Activated T-cell treated with anti-CD3 and anti-CD28 coated beads, Interleukin-2, amount 50 U/mL, for 1 hour (primary cell): ENCODE data around the gene GSX1.
A peak's percentile ranks its signal among the peaks of the same experiment; 100 is the strongest.
"Not testable (repeated sequence)": the region's sequence is repeated elsewhere in the genome, so short reads cannot be mapped to it uniquely, and the experiment has no call there.

Experiments
- DNase-seq: peaks from one replicate; pipeline ENCODE4 v3.0.0-alpha.2; 2020

Gene GSX1

DNA sequence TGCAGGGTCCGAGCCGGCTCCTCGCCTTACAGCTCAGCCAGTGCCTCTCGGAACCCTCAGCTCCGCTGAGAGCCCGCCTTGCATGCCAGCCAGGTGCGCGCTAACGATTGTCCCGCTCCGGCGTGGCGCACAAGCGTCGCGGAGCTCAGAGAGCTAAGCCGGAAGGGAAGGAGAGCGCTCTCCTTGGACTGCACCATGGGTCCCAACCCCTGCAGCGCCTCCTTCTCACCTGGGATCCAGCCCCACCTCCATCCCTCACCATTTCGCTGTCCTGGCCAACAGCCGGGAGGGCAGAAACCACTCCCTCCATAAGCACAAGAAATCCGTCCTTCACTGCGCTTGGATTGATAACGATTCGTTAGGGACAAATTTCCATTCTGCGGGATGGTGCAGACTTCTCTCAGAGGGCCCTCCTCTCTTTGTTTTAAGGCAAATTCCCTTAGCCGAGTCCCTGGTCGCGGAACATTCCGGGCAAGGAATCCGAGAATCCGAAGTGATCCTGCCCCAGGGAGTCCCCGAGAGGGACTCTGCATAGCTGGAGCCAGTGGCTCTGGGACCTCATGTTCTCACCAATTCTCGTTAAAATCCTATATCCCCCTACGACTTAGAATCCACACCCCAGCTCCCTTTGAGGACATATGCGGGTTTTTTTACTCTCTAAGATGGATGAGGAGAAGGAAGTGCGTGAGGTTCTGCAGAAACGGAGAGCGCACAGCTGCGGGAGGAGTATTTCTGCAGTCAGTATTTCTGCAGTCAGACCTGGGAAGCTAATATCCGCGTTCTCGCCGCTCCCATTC is 2.8 kb downstream of the GSX1 start:
- no peak for DNase-seq

DNA sequence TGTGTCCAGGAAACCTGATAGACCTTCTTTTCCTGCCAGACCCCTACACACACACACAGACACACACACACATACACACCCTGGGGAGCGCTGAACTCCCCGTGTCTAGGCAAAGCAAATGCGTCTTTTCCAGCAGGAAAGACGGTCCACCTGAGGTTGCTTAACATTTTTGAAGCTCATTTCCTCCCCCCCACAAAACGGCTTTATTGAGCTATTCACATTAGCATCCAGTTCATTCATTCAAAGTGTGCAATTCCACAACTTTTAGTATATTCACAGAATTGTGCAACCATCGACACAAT is 3.4 kb downstream of the GSX1 start:
- DNase-seq, result no peak

DNA sequence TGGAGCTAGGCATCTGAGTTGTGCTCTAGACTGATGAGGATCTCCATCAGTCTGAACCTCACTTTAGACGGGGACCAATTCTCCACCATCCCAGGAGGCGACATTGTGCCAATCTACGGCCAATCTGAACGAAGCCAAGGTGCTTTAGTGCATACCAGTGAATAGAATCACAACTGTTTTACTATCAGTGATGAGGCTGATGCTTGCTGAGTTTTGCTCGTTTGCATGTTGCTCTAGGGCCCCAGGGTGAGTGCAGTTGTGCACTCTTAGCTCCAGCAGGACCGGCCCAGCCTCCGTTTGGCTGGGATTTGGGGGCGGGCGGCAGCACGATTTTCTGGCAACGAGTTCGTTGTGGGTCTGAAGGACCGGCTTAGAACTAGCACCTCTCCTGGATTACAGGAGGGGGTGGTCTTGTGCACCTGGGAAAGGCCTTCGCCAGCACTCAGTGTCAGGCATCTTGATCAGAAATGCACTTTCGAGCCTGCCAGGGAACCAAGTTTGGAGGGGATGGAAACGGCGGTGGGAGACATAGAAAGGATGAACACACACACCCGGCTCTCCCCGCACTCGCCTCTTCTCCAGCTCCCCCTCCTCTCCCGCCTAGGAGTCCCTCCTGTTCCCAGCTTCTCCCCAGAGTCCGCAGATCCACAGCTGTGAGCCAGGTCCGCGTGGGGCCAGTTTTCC is 4.4 kb downstream of the GSX1 start:
- DNase-seq, result no peak

DNA sequence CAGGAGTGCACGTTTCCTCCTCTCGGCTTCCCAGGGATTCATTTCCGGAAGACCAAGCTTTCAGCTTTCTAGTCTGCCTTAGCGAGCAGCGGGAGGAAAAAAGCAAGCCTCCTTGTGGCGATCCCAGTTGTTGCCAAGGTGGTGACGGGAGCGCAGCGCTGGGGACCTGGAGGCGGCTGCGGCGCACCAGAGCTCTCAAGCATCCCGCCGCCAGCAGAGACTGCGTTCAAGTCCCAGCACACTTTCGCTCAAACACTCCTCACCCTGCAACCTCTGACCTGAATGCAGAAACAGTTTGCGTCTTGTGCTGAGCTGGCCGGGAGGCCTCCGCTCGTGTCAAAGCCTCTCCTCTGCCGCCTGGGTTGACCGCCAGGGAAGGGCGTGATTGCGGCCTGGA is 4.9 kb downstream of the GSX1 start:
- no peak for DNase-seq

DNA sequence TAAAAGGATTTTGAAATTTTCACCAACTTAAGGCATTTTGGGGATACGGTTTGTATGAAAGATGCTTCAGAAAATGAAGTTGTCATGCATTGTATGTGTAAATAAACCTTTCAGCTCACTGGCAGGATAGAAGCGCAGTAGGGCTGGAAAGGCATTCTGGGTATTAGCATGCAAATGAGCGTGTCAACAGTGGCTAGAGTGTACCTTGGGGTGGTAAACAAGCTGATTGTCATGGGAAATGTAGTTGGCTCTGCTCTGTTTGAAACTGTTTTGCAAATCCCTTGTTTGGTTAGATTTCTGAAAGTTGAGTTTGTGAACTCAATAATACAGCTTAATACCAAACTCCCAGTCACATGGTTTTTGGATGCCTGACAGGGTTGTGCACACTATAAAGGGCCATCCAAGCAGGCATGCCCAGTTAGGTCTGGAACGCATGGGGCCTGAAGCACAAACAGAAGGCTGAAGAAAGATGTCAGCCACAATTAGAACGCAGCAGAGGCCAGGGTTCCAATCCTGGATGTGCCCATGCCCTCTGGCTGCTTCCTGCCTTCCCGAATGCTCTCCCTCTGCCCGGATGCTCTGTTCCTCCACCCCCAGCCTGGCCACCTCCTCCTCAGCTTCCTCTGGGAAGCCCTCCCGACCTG is 14.6 kb downstream of the GSX1 start:
- DNase-seq, result no peak

DNA sequence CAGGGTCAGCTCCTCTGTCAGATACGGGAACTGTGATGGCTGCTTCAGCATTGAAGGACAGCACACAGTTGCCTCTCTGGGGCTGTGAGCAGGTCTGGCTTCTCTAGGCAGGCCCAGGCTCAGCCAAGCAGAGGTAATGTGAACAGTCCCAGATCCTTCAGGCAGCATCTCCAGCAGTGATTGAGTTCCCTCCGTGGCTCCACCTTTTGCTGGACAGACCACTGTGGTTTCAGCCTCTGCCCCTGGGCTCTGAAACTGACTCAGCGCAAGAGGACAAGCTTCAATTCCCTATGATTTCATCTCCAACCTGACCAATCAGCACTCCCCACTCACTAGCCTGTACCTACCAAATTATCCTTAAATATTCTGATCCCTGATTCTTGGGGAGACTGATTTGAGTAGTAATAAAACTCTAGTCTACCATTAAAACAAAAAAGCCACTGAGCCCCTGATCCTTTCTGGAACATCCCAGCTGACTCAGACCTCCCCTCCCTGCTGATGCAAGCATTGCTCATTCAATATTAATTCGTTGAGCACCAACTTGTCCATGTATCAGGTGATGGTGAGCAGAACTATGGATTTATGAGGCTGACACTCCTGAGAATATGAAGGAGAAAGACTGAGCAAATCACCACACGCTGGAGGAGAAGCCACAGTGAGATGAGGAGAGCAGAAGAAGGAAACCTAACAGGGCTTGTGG is 16.7 kb downstream of the GSX1 start:
- no peak for DNase-seq

DNA sequence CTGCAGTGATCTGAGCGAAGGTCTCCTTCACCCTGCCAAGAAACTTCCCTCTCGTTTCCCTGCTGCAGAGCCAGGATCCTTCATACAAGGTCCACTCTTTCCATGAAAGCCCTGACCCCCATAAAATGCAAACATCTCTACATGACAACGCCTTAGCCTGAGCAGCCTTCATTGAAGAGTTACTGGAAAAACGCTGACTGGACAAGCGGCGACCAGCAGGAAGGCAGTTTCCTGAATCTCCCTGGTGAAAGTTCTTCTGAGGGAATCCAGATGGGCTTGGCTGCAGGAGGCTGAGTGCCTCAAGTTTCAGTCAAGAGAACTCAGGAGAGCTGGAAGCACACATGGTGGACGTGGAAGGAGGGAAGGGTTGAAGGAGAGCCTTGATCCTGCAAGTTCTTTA is 17.7 kb downstream of the GSX1 start:
- DNase-seq, result no peak

DNA sequence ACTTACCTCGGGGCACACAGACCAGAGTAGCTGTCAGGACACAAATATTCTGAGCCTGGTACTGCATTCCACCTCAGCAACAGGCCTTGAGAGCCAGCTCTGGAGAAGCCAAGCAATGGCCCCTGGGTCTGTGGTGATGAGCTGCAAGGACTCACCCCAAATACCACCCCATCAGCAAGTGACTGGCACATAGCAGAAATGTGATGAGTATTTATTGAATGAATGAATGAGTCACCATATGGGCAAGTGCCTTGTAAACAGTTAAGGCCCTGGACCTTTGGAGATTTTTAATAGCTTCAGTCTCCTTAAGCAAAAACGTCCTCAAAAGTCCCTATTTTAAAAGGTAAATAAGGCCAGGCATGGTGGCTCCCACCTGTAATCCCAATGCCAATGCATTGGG is 18.2 kb downstream of the GSX1 start:
- DNase-seq, result no peak

DNA sequence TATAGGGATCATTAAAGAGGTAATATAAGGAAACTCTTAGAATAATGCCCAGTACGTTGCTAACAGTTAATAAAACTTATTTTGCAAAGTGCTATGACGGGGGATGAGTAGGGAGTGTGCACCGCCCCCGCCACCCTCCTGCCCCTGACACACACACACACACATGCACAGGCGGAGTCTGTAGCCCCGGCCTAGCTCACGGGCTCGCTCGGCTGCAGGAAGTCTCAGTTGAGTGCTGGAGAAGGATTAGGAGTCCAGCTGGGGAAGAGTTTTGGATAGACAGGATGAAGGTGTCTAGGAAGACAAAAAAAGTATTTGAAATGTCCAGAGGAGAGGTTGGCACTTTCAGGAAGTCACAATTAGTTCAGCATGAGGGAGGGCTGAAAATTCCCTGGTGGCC is 21.5 kb downstream of the GSX1 start:
- DNase-seq, result no peak

DNA sequence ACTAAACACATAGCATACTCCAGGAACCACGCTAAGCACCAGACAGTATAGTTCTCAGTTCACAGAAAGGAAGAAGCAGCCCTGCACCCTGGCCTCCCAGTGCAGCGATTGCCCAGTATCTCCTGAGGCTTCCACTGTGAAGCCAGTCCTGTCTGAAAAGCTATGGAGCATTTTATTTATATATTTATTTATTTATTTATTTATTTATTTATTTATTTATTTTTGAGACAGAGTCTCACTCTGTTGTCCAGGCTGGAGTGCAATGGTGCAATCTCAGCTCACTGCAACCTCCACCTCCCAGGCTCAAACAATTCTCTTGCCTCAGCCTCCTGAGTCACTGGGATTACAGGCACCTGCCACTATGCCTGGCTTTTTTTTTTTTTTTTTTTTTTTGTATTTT is 25.5 kb downstream of the GSX1 start:
- not testable (repeated sequence) for DNase-seq

DNA sequence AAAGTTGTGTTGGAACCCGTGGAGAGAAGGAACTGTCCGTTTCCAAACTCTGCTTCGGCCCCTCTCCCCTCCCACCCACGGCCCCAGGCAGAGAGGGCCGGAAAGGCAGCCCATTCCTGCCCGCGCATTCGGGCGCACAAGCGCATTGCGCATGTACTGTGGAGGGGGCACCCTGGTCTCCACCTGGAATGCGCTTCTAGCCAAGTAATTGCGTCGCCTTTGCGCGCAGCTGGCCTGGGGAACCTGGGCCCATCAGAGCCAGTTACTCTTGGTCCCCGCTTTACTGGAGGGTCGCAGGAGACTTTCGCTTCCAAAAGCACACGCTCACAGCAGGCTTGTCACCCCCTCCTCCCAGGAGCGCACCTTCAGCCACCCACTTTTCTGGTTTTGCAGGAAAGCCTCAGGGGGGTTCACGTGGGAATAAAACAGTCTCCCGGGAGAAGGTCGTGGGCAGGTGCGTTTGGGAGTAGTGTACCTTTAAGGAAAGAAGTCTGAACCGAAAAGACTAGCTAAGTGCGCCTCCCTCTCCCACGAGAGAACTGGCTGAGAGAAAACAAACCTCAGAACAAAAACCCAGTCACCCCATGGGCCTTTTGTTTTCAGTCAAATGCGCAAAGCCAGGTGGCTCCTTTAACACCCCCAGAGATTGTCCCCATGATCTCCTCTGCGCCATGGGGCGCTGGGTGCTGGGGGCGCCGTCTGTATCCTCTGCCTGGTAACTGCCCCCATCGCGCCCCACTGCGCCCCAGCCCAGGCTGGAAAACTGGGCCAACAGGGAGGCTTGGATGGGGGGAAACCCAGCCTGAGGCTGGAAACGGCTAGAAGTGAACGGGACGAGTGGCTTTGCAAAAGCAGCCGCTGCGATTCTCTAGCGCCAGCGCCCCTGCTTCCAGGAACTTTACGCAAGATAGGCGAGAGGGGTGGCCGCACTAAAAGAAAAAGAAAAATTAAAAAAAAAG is 28.5 kb downstream of the GSX1 start:
- no peak for DNase-seq

DNA sequence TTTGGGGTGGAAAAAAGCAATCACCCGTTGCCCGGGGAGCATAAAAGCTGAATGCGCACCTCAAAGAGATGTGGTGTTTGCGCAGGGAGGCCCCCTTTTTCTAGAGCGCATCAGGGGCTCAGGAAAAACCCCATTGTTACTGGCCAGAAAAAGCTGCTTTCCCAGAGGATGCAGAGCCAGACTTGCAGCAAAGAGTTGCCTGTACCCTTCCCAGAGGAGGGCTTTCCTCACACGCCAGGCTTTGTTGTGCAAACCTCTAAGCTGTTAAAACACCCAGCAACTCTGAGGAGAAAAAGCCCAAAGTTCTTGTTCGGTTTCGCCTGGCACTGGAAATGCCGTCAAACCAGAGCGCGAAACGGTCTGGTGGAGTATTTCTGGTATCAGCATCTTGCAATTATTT is 29.3 kb downstream of the GSX1 start:
- DNase-seq, result no peak

DNA sequence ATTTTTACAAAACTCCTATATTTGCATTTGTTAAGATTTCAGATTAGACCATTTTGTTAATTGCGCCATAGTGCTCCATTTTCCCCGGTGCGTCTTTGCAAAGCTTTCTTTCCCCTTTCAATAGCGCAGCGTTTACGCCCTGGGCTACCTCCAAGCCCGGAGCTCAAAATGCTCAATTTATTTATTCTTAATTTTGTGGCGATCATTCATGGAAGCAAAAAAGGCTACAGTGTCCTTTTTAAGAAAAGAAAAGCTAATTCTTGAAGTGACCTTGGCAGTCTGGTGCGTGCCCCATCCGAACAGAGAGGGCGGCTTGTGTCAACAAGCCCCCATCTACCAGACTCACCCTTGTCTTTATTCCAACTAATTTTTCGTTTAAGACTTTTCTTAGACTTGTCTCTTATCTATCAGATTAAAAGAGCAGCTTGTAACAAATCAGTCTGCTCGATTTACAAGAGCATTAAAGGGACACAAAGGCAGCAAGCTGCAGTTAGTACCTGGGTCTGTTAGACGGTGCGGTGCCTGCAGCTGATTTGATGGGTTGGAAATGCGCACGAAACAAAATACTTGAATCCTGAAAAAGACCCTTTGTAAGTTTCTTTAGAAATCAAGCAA is 30.1 kb downstream of the GSX1 start:
- DNase-seq, result no peak

DNA sequence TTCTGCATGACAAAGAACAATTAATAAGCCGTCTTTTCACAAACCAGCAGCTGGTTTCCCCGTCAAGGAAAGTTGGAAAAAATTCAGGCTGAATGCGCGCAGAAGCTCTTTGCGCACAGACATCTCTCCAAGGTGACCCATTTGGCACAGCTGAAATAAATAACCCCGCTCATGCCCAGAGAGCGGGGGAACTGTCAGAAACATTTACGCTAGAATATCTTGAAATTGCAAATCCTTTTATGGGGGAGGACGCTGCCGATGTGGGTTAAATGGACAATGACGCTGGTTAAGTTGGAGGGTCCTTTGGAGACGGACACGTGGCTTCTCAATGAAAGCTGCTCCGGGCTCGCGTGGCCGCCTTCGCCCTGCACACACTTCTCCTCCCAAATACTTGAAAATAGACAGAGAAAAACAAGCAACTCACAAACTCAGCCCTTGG is 30.6 kb downstream of the GSX1 start:
- DNase-seq, result no peak

DNA sequence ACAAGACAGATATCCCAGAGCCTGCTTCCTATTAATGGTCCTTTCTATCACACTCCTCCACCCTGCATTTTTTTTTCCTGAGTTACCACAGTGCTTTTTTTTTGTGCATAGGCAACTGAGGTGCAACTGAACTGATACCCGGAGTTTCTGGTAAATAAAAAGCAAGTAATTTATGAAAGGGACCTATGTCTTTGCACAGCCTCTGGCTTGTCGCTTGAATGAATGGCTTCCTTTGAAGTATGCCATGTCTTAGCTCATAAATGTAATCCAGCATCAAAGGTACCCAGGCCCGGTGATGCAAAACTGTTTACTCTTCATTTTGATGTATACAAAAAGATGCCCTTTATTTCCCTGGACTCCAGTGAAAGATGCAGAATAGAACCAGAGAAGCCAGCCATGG is 31.8 kb downstream of the GSX1 start:
- DNase-seq, result no peak

DNA sequence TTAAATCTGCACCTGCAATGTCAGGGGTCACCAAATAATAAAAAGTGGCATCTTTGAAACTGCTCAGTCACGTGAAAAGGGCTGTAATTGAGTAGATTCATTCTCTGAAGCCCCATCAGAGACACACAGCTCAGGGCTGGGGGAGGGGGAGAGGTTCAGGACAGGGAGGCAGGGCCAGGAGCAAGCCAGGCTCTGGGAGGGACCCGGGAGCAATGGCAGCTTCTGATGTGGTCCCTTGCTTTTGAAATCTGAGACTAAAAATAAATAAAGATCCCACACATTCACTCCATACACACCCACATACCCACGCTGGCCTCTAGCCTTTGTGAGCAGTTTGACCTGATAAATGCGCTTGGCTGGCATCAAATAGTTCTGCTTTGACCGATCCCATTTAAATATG is 32.8 kb downstream of the GSX1 start:
- no peak for DNase-seq

DNA sequence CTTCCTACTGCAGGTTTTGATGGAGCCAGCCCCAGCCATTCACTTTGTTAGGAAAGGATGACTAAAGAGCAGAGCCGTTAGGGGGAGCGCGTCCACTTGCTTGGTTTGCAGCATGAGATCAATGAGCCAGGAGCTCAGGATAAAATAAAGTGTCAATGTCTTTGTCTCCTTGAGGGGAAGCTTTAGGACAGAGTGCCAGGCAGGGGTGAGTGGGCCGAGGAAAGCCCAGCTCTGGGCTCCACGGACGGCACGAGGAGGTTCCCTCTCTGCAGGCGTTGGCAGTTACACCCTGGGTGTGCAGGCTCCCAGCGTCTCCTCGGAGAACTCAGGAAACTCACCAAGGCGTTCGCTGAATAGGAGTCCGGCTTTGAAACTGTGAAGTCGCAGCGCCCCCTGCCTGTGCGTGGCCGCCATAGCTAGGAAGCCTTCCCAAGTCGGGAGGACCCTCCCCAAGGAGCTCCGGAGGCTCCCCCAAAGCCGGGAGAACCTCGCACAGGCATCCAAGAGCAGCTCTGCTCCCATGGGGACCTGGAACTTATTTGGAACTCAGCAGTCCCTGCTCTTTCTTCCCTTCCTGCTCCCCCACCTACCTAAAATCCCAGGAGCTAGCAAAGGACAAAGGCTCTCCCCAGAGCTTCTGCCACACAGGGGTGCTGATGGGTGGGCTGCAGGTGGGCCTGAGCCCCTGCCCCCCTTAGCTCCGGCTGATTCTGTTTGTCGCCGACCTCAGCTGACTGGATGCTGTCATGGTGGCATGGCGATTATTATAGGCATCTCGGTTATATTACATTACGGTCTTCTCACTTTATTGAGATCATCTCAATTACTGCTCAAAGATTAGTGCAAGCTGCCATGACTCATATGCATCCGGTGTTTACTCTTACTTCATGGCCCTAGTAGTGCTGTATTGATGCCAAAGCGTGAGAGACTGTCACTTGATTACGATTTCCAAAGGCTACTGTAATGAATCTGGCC is 34.4 kb downstream of the GSX1 start:
- DNase-seq, result peak; percentile 75

DNA sequence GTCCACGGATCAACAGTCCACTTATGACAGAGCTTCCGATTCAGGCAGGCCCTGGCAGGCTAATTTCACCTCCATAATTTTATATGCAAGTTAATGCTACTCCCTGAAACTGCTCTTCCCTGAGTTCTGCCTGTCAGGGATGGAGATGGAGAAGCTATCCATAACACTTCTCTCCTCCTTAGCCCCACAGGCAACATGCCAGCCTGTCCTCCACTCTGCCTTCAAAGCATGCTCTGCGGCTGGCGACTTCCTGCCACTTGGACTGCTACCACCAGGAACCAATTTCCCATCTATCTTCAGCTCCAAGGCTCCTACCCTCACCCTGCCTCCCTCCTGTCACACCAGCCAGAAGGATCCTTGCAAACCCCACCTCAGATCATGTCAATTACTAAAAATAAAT is 35.4 kb downstream of the GSX1 start:
- DNase-seq, result no peak

DNA sequence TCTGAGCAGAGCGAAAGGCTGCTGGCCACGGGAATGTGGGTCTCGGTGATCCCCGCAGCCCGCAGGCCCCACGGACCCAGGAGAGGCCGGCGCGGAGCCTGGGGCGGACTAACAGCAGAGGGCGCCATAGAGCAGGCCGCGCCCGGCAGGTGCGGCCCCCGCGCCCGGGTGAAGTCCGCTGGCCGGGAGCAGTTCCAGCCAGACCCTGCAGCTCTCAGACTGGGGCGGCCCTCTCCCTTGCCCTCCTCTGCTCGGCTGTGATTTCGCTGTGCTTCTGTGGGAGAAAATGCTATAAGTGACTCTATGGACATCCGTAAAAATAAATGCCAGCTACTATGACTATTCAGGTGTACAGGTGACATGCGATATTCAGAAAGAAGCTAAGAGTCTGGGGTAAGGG is 37.7 kb downstream of the GSX1 start:
- peak; percentile 71 for DNase-seq

DNA sequence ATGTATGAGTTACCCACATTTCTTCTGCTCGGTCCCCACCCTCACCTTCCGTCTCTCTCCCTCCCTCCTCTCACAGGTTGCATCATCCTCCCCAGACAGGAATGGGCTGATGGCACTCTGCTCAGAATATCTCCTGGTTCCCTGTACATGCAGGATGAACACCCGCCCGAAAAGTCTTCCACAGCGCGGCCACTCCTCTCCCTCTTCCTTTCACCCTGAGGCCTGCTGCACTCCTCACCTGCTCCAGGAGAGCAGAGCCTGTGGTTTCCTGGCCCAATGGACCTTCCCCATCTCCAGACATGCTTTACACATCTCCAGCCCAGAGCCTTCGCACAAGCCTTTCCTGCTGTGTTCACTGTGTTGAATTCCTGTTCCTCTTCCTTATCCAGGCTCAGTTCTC is 40.9 kb downstream of the GSX1 start:
- DNase-seq, result no peak

DNA sequence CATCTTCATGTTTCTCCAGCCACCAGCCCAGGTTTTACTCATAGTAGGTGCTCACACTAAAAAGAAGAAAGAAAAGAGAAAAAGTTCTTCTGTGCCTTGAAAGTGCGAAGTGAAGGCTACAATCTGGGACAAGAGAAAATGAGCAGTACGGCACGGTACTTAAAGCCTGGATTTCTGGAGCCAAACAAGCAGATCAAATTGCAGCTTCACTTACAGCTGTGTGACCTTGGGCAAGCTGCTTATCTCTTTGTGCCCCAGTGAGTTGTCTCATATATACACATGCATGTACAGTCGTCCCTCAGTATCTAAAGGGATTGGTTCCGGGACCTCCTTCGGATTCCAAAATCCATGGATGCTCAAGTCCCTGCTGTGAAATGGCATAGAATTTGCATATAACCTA is 41.8 kb downstream of the GSX1 start:
- DNase-seq, result no peak
